Stimulated activated CD4-positive, alpha-beta T cell treated with anti-CD3 and anti-CD28 coated beads, Interleukin-1b, Interleukin-23, amount 100 ng/mL, for 24 hours (primary cell): ENCODE results near the gene ADARB2.
"Not testable (repeated sequence)": the region's sequence is repeated elsewhere in the genome, so short reads cannot be mapped to it uniquely, and the experiment has no call there.

Experiments used
- DNase-seq, 4 experiments: peaks; one replicate each; pipeline ENCODE4 v3.0.0-alpha.2; 2020; ENCODE audit warnings: low read depth in 4 of 4, low spot score in 1 of 4

ADARB2 gene

GRCh38 chr10:1617376-1618317 lies 119.7 kb downstream of the ADARB2 start:
- DNase-seq: not testable (repeated sequence)

GRCh38 chr10:1616701-1617100 lies 120.6 kb downstream of the ADARB2 start:
- not testable (repeated sequence) for DNase-seq

- DNase-seq: no peak
Measured at GRCh38 chr10:1615186-1615954, 122.0 kb downstream of the ADARB2 start.

GRCh38 chr10:1613511-1613910 lies 123.8 kb downstream of the ADARB2 start:
- no peak for DNase-seq

GRCh38 chr10:1612908-1613307 lies 124.4 kb downstream of the ADARB2 start:
- no peak for DNase-seq

DNA sequence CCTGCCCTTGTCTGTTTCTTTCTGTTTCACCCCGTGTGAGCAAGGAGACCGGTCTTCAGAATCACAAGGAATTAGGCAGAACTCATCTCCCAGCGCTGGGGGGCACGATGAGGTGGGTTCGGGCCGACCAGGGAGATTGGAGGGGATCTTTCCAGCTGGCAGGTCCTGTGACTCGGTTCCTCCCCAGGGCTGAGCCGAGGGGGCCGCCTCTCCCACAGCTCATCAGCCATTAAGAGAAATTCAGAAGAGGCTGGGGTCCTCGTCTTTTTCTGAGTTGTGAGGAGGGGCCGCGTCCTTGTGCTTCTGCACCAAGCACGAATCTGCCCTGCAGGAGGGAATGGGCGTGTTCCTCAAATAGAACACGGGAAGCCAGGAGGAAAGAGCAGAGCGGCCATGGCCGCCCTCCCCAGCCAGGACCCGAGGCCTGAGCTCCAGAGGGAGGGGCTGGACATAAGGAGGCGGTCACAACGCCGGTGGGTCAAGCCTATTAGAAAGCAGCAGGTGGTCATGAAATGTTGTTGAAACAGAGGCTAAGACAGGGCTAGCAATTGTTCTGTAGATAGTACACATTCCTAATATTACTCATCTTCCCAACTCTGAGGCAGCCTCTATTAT lies 125.3 kb downstream of the ADARB2 start:
- DNase-seq: no peak

DNA sequence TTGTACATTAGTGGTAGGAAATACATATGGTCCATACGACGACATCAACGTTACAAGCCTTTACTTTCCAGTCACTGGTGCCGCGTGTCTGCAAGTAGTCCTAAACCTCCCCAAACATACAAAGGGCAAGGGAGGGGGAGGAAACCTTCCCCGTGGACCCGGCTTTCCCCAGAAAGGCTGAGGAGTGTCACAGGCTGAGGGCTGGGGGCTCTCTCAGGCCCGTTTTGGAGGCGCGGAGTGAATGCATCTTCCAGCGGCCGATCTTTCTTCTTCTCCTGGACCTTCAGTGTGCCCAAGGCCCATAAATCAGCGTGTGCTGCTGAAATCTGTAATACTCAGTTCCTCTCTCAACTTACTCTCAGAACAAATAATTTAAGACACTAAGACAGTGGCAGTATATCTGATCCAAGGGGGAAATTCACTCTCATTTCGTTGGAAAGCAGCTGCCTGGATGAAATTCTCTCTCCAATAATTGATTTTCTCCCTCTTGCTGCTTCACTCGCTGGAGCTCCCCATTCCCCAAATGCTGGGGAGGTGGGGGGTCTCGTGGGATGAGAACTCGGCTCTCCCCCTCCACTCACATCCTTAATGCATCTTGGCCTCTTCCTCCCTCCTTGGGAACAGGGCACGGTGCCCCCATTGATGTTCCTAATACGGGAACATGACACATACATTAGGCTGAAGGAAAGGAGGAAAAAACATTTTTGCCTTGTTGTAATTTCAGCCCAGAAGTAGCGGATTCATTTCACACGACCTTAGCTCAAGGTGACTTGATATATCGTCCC lies 126.1 kb downstream of the ADARB2 start:
- no peak for DNase-seq

- DNase-seq: no peak
Measured at GRCh38 chr10:1609648-1609970, 127.7 kb downstream of the ADARB2 start.

DNA sequence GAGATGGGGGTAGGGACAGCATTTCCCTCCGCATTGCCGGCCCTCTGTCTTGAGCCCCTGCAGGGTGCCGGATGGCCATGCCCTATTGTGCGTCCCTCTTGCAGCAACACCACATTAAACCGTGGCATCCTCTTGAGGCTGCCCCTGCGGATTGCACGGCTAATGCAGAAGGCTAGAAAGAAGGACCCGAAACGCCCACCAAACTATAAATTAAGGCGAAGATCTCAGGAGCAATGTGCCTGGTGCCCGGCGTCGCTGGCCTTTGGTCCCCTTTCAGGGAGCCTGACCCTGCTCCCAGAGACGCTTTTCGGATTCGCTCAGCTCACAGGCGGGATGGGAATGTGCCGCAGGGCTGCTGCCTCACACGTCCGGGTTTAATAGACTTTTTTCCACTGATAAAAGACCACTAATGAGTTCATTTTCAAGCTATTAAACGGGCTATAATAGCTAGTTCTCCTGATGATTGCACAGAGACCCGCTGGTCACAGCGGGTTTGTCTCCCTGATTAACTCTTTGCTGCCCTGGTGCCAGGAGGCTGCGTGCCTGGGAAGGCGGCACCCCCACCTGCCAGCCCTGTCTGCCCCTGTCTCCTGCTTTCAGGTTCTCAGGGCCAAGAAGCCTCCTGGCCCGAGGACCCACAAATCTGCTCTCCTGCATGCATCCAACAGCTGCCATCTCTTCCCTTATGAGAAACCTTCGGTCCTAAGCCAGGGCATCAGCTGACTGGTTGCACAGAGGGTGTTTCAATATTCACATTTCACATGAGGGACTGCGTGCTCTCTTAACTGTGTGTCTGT lies 128.3 kb downstream of the ADARB2 start:
- no peak for DNase-seq

DNA sequence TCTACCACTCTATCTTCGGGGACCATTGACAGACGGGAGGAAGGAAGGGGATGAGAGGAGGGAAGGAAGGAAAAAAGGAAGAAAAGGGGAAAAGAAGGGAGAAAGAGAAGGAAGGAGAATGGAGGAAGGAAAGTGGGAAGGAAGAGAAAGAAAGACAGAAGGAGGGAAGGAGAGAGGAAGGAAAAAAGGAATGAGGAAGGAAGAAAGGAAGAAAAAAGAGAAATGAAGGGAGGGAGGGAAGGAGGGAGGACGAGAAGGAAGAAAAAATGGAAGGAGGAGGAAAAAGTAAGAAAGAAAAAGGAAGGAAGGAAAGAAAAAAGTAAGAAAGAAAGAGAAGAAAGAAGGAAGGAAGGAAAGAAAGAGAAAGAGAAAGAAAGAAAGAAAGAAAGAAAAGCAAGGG lies 128.9 kb downstream of the ADARB2 start:
- DNase-seq: no peak

GRCh38 chr10:1607466-1607865 lies 129.9 kb downstream of the ADARB2 start:
- DNase-seq: no peak

DNA sequence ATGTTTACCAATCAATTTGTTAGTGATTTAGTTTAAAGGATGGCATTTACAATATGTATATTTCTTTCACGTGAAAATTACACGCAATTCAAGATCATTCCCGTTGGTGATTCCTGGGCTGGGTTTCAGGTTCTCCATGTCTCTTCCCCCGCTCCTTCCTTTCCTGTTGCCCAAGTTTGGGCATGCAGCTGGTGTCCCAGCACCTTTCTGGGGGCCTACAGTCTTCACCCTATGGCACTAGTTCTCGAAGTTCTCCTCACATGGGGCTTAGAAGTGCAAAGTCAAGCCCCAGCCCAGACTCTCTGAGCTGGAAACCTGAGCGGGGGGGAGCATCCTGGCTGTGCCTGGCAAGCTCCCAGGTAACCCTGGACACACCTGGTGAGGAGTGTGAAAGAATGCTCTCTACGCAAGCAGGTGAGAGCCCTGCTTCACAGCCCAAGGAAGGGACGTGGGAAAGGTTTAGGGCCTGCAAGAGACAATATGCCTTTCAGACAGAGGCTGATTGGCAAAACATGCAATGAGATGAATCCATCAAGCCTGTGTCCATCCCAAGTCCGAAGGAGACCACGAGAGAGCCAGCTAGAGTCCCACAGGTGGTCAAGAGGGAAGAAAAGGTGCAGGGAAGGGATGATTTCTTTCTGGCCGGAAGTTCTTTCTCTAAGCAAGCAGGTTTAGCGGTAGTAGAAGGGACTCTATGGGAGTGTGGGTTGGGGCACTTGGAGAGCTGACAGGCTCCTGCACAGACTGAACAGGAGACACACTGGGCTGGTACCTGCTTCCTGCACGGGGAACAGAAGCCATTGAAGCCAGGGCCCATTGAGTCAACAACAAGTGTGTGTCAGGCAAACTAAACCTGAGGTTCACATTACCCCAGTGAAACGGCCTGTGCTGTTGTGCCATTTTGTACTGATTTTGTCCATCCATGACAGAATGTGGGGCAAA lies 131.1 kb downstream of the ADARB2 start:
- no peak for DNase-seq

DNA sequence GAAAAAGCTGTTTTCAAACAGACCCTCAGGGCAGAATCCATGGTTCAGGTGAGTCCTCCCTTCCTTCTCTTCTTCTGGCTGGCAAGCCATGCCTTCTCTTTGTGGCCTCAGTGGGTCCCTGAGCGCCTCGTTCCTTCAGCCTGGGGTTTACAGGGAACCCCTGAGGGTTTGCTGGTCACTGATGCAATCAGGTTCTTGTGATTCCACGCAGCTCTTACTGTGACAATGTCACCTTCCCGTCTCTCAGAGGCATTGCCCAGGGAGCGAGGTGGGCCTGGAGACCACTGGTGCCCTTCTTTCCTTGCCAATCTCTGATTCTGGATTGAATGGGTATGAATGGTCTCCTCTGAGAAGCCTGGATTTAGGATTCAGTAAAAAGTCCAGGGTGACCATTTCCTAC lies 132.2 kb downstream of the ADARB2 start:
- DNase-seq: no peak

GRCh38 chr10:1604246-1604645 lies 133.1 kb downstream of the ADARB2 start:
- no peak for DNase-seq

DNA sequence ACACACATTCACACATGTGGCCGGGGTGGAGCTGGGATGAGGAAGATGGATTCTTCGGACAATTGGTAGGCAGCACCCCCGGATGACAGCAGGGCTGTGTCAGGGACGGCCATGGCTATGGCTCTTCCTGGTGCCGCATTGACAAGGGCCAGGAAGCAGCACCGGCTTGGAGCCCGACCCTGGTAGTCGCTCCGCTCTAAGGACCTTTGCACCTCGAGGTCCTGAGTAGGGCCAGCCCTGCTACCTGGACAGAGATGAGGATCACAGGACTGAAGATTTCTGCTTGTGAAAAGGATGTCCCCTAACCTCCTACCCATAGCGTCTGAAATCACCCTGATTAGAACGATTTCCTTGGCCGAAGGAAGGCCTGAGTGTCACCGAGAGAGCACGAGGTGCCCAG lies 134.1 kb downstream of the ADARB2 start:
- no peak for DNase-seq

DNA sequence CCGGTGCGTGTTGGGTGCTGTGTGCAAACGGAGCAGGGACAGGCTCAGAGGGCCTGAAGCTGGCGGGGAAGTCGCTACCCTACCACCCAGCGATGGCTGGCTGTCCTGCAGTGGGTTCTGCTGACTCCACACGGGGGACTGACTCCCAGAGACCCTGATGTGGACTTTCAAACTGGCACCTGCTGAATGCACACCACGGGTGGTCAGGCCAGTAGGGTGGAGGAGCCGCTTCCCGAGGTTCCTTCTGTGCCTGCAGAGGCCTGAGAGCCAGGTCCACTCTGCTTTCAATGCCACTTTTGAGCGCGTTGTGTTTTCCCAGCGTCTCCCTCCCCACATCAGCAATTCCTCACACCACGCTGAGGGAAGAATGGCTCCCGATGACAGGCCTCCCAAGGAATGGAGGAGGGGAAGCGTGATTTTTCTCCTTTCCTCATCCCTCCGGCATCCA lies 135.3 kb downstream of the ADARB2 start:
- no peak for DNase-seq

DNA sequence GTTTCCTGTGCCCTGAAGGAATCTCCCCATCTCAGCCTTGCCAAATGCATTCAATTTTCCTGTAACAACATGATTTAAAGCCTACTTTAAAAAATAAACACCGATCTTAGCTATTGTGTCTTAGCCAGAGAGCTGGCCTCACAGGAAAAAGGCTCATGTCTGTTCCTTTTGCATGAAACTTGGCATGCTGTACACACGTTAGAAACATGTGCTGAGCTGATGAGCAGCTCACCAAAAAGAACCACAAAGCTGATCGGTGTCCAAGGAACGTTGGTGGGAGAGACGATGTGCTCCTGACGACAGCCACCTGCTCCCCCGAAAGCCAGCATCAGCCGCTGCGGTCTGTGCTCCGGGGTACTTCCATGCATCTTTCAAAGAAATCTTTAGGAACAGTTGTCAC lies 135.9 kb downstream of the ADARB2 start:
- no peak for DNase-seq

DNA sequence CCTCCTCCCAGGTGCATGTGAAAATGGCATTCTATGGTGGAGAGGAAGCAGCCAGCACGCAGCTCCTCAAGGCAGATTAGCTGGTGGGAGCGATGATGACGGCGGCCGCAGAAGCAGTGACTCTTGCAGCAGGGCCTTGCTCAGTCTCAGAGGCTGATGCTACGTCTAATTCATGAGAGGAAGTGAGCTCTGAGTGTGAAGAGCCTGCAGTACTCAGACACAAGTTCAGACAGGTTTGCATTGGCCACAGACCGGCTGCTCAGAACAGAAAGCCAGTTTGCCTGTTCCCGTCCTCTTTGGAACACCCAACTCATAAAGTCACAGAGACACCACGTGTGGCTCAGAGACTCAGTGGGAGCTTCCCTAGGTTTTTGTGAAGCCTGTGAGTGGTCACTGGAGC lies 136.5 kb downstream of the ADARB2 start:
- no peak for DNase-seq
